ENCODE measurements around the gene GBGT1.

The GBGT1 gene

GRCh38 chr9:133194597-133194996, 30.9 kb upstream of the GBGT1 start:
- DNase-seq (ENCODE audit: extremely low spot score): no peak
- CTCF ChIA-PET: interaction anchor here (1.3 kb wide), 1 partner anchor 8 kb away, joined by 5 read pairs; no protein-coding TSS in a partner anchor

DNA sequence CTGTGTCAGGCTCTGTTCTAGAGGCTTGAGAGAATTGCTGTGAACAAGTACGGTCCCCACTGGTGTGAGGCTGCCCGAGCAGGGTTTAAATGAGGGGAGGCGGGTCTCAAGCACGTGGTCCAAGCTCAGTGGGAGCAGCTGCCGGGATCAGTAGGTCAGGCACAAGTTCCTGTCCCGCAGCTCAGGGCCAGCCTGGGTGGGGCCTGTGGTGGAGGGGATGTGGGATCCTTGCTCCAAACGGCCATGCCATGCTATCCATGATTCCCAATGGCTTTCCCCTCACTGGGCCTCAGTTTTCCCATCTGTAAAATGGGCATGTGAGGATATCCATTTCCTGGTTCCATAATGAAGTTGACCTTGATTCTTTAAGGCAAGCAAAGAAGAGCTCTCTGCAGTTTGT, 28.3 kb upstream of the GBGT1 start:
- ChIA-PET POLR2A (no interaction called here), CTCF (interaction anchor here (1.1 to 2.1 kb wide), 2 partner anchors 11 to 295 kb away, joined by 4 to 5 read pairs; no protein-coding TSS in a partner anchor)
- no peak for DNase-seq (ENCODE audit: extremely low spot score)
- TF ChIP-seq CTCF (IDR thresholded peaks at IDR 0.05; ENCODE audit: control extremely low read depth, extremely low read depth, low read depth, missing control alignments): no peak

More at GRCh38 chr9:133194597-133194996, 30.9 kb upstream of the GBGT1 start:
- POLR2A ChIA-PET: no interaction called here
- TF ChIP-seq CTCF (IDR thresholded peaks at IDR 0.05; ENCODE audit: control extremely low read depth, extremely low read depth, low read depth, missing control alignments): no peak

GRCh38 chr9:133189826-133190225, 26.1 kb upstream of the GBGT1 start:
- no peak for DNase-seq (ENCODE audit: extremely low spot score)
- no peak for TF ChIP-seq CTCF (IDR thresholded peaks at IDR 0.05; ENCODE audit: control extremely low read depth, extremely low read depth, low read depth, missing control alignments)
- POLR2A ChIA-PET: no interaction called here
- CTCF ChIA-PET: interaction anchor here (1.0 to 5.4 kb wide), 2 partner anchors 9 to 15 kb away, joined by 3 to 81 read pairs; no protein-coding TSS in a partner anchor

DNA sequence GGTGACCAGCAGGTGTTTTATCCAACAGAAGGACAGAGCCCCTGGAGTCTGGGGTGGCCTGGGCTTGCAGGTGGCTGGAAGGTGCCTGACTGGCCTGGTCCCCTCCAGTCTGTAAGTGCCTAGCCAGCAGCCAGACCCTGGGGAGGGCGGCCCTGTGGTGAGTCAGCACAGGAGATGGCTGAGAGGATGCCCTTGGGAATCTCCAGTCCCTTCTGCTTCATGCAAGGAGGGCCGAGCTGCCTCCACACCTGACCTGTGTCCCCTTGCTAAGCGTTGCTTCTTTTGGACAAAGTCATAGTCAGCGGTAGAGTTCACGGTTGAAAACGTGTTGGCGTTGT, 25.1 kb upstream of the GBGT1 start:
- ChIA-PET CTCF (interaction anchor here (0.6 to 5.4 kb wide), 3 partner anchors 14 to 314 kb away, joined by 3 to 81 read pairs (median 3); no protein-coding TSS in a partner anchor), POLR2A (no interaction called here)
- no peak for TF ChIP-seq CTCF (IDR thresholded peaks at IDR 0.05; ENCODE audit: control extremely low read depth, extremely low read depth, low read depth, missing control alignments)
- DNase-seq (ENCODE audit: extremely low spot score): no peak

DNA sequence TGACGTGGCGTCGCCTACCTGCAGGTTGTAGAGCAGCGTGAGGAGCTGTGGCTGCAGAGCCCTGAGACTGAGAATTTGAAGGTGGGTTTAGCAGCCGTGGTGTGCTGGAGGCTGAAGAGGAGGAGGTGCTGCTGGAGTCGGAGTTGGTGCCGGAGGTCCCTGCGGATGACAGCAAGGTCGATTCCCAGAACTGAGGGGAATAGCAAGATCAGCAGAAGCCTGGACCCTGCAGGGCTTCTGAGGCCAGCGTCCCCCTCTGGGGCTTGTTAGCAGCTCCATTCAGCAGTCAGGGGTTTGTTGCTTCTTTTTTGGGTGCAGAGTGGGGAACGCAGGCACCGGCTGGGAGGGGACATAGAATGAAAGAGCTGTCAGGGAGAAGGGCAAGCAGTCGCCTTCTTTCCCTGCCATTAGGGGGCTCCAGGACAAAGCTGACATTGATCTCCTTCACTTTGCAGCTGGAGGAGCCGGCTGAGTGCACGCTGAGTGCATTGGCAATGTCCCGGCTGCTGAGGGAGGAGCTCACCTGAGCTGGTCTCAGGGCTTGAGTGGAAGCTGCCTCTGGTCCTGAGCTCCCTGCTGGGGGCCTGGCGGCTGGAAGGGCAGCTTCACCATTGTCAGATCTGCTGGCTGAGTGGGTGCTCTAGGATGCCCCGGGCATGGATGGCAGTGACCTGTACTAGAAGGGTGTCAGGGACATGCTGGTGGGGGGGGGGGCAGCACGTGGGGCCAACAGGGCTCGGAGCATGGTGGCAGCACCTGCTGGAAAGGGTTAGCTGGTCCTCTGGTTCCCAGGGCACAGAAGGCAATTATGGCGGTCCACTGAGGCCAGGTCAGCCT, 24.5 kb upstream of the GBGT1 start:
- TF ChIP-seq CTCF (IDR thresholded peaks at IDR 0.05; ENCODE audit: control extremely low read depth, extremely low read depth, low read depth, missing control alignments): peak; percentile 21
- POLR2A ChIA-PET: interaction anchor here (0.5 kb wide), 1 partner anchor 134 kb away, joined by 4 read pairs; no protein-coding TSS in a partner anchor
- CTCF ChIA-PET: interaction anchor here (0.6 to 5.4 kb wide), 11 partner anchors 9 to 314 kb away, joined by 3 to 81 read pairs (median 13); partner anchors contain the start of gene SLC2A6
- peak; percentile 40 for DNase-seq (ENCODE audit: extremely low spot score)

GRCh38 chr9:133187561-133188005, 23.9 kb upstream of the GBGT1 start:
- ChIA-PET POLR2A (interaction anchor here (0.5 kb wide), 1 partner anchor 135 kb away, joined by 4 read pairs; no protein-coding TSS in a partner anchor), CTCF (interaction anchor here (0.9 to 5.4 kb wide), 15 partner anchors 10 to 318 kb away, joined by 3 to 81 read pairs (median 6); partner anchors contain the start of gene SLC2A6)
- no peak for TF ChIP-seq CTCF (IDR thresholded peaks at IDR 0.05; ENCODE audit: control extremely low read depth, extremely low read depth, low read depth, missing control alignments)
- DNase-seq (ENCODE audit: extremely low spot score): no peak
